Measurements from ENCODE around the gene NUAK2.

NUAK2 gene

GRCh38 chr1:205339197-205339702 is 17.7 kb upstream of the NUAK2 start:
- DNase-seq, result no peak
- TF ChIP-seq GATA1 (IDR thresholded peaks at IDR 0.05; ENCODE audit: low read depth, low read length) (no peak), POLR2A (IDR thresholded peaks at IDR 0.05; ENCODE audit: low read length) (peak; percentile 55)

- DNase-seq, result no peak
- TF ChIP-seq POLR2A (IDR thresholded peaks at IDR 0.05; ENCODE audit: low read length), result peak; percentile 26
- TF ChIP-seq GATA1 (IDR thresholded peaks at IDR 0.05; ENCODE audit: low read depth, low read length), result no peak
Measured at GRCh38 chr1:205338011-205338410, 16.5 kb upstream of the NUAK2 start.

GRCh38 chr1:205337481-205337880 is 15.9 kb upstream of the NUAK2 start:
- TF ChIP-seq GATA1 (IDR thresholded peaks at IDR 0.05; ENCODE audit: low read depth, low read length), result no peak
- TF ChIP-seq POLR2A (IDR thresholded peaks at IDR 0.05; ENCODE audit: low read length), result peak; percentile 19

GRCh38 chr1:205335692-205336091 is 14.1 kb upstream of the NUAK2 start:
- TF ChIP-seq GATA1 (IDR thresholded peaks at IDR 0.05; ENCODE audit: low read depth, low read length), result no peak
- TF ChIP-seq POLR2A (IDR thresholded peaks at IDR 0.05; ENCODE audit: low read length), result peak; percentile 36
- peak; percentile 80 to 88 for DNase-seq

More at GRCh38 chr1:205337481-205337880, 15.9 kb upstream of the NUAK2 start:
- no peak for DNase-seq

GRCh38 chr1:205332015-205332791 is 10.7 kb upstream of the NUAK2 start:
- no peak for TF ChIP-seq GATA1 (IDR thresholded peaks at IDR 0.05; ENCODE audit: low read depth, low read length)
- TF ChIP-seq POLR2A (IDR thresholded peaks at IDR 0.05; ENCODE audit: low read length), result peak; percentile 41
- DNase-seq, result no peak

- no peak for DNase-seq
- no peak for TF ChIP-seq POLR2A (IDR thresholded peaks at IDR 0.05; ENCODE audit: low read length)
- TF ChIP-seq GATA1 (IDR thresholded peaks at IDR 0.05; ENCODE audit: low read depth, low read length), result no peak
Measured at GRCh38 chr1:205330150-205330549, 8.6 kb upstream of the NUAK2 start.

- no peak for DNase-seq
Measured at GRCh38 chr1:205329719-205330118, 8.2 kb upstream of the NUAK2 start.

GRCh38 chr1:205328476-205328875 is 6.9 kb upstream of the NUAK2 start:
- TF ChIP-seq GATA1 (IDR thresholded peaks at IDR 0.05; ENCODE audit: low read depth, low read length), result no peak
- TF ChIP-seq POLR2A (IDR thresholded peaks at IDR 0.05; ENCODE audit: low read length), result no peak
- no peak for DNase-seq

More at GRCh38 chr1:205329719-205330118, 8.2 kb upstream of the NUAK2 start:
- no peak for TF ChIP-seq POLR2A (IDR thresholded peaks at IDR 0.05; ENCODE audit: low read length)
- TF ChIP-seq GATA1 (IDR thresholded peaks at IDR 0.05; ENCODE audit: low read depth, low read length), result no peak

GRCh38 chr1:205326812-205327466 is 5.4 kb upstream of the NUAK2 start:
- DNase-seq, result peak in 1 of 2 experiments; percentile 17
- TF ChIP-seq POLR2A (IDR thresholded peaks at IDR 0.05; ENCODE audit: low read length) (no peak), GATA1 (IDR thresholded peaks at IDR 0.05; ENCODE audit: low read depth, low read length) (no peak)

GRCh38 chr1:205325334-205325884 is 3.9 kb upstream of the NUAK2 start:
- no peak for TF ChIP-seq POLR2A (IDR thresholded peaks at IDR 0.05; ENCODE audit: low read length)
- TF ChIP-seq GATA1 (IDR thresholded peaks at IDR 0.05; ENCODE audit: low read depth, low read length), result no peak
- DNase-seq, result peak; percentile 40 to 73

- no peak for DNase-seq
- TF ChIP-seq POLR2A (IDR thresholded peaks at IDR 0.05; ENCODE audit: low read length) (no peak), GATA1 (IDR thresholded peaks at IDR 0.05; ENCODE audit: low read depth, low read length) (no peak)
Measured at GRCh38 chr1:205324781-205325180, 3.2 kb upstream of the NUAK2 start.

- no peak for DNase-seq
- TF ChIP-seq GATA1 (IDR thresholded peaks at IDR 0.05; ENCODE audit: low read depth, low read length) (no peak), POLR2A (IDR thresholded peaks at IDR 0.05; ENCODE audit: low read length) (no peak)
Measured at GRCh38 chr1:205323794-205324193, 2.2 kb upstream of the NUAK2 start.

GRCh38 chr1:205321959-205322283 is 376 bp upstream of the NUAK2 start:
- no peak for DNase-seq
- no peak for TF ChIP-seq POLR2A (IDR thresholded peaks at IDR 0.05; ENCODE audit: low read length)
- no peak for TF ChIP-seq GATA1 (IDR thresholded peaks at IDR 0.05; ENCODE audit: low read depth, low read length)
